ENCODE results near the gene ITGB3. TPM values are rescaled to one million over a fixed set of nuclear protein-coding genes. Genes with fewer than 3 reads are reported as not detected.

ITGB3 gene
- total and polyA plus RNA-seq, 7 experiments from 2014 or later: 0.41 to 6.4 (median 0.56) TPM; not detected in 4

DNA sequence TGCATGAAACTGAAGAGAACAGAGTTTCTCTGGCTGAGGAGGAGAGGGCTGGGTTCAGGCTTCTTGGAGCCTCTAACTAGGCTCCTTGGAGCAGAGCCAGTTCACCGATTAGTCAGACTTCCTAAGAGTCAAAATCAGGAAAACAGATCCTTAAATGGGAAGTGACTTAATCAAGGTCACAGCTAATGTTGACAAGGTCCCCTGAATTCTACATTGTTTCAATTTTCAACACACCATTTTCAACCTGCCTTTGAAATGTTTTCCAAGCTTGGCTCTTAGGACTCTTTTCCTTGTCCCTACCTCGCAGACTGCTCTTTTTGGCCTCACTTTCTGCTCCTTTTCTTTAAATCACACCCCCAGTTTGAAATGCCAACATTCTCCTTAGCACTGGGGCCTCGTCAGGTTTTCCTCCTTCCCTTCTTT, 28.2 kb upstream of the ITGB3 start:
- ChIA-PET CTCF (no interaction called here), POLR2A (interaction anchor here (0.6 kb wide), 2 partner anchors 8 to 383 kb away, joined by 3 read pairs; no protein-coding TSS in a partner anchor)
- DNase-seq: no peak
- H3K4me3 Mint-ChIP-seq: no peak overlapping the region
- H3K36me3 Mint-ChIP-seq: peaks cover 0 to 6% (median 0%) of the 10 kb centered on the region in 5 donors
- Histone ChIP-seq H3K27me3 (ENCODE audit: control insufficient read depth in 2 of 2, insufficient read depth in 2 of 2, low read length in 2 of 2) (no peaks in the 10 kb centered on the region), H3K4me3 (ENCODE audit: low read length) (no peak overlapping the region), H3K9me3 (ENCODE audit: control insufficient read depth in 2 of 3, low read length in 3 of 3) (no peaks in the 10 kb centered on the region), H3K27ac (ENCODE audit: low read depth, low read length) (no peak overlapping the region), H3K36me3 (ENCODE audit: control insufficient read depth in 2 of 3, insufficient read depth in 3 of 3, low read length in 3 of 3) (no peaks in the 10 kb centered on the region), H3K4me1 (ENCODE audit: control insufficient read depth in 2 of 2, insufficient read depth in 2 of 2, low read length in 2 of 2) (peaks cover 6 to 10% of the 10 kb centered on the region in 2 donors)
- peaks cover 0 to 7% (median 4%) of the 10 kb centered on the region in 5 donors for H3K27me3 Mint-ChIP-seq
- H3K27ac Mint-ChIP-seq: no peak overlapping the region
- intact Hi-C loops (cut with micrococcal nuclease): loop anchor here in 1 of 2 donors (10.0 kb wide), 1 partner anchor 389 kb away; no protein-coding TSS in a partner anchor
- peaks cover 0 to 5% (median 0%) of the 10 kb centered on the region in 11 donors for H3K9me3 Mint-ChIP-seq
- peaks cover 9 to 25% (median 18%) of the 10 kb centered on the region in 7 donors for H3K4me1 Mint-ChIP-seq
- ATAC-seq: no peak

DNA sequence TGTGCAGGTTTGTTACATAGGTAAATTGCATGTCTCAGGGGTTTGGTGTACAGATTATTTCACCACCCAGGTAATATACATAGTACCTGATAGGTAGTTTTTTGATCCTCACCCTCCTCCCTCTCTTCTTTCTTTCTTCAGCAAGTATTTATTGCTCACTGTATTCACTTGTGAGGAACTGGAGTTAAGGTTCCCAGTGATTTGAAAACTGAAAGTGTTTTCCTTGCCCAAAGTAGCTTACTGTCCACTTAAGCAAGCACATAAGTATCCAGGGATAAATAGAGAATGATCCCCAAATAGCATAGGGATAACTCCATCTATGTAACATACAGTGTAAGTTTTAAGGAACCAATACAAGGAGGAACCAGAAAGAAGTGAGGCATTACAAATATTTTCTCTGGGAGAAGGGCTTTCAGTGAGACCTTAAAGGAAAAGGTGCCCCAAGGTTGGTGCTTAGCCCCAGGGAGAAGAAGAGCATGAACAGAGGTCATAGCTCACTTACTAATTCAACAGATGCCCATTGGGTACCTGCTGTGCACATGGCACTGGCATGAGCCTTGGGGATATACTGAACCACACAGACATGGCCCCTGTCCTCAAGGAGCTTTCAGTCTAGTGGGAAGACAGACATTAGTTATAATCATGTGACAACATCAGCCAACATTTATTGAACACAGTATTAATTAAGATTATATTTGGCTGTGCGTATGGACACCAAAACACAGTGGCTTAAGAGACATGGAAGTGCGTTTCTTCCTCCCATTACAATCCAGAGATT, 27.5 kb upstream of the ITGB3 start:
- Mint-ChIP-seq H3K9me3 (peaks cover 0 to 5% (median 0%) of the 10 kb centered on the region in 11 donors), H3K27ac (no peak overlapping the region), H3K4me3 (no peak overlapping the region), H3K4me1 (peaks cover 6 to 25% (median 16%) of the 10 kb centered on the region in 7 donors), H3K36me3 (peaks cover 0 to 6% (median 0%) of the 10 kb centered on the region in 5 donors), H3K27me3 (peaks cover 0 to 13% (median 9%) of the 10 kb centered on the region in 5 donors)
- CTCF ChIA-PET: no interaction called here
- DNase-seq: no peak
- H3K27me3 ChIP-seq (ENCODE audit: control insufficient read depth in 2 of 2, insufficient read depth in 2 of 2, low read length in 2 of 2): no peaks in the 10 kb centered on the region
- POLR2A ChIA-PET: interaction anchor here (0.6 kb wide), 1 partner anchor 382 kb away, joined by 3 read pairs; no protein-coding TSS in a partner anchor
- peaks cover 0 to 4% of the 10 kb centered on the region in 2 donors for H3K4me1 ChIP-seq (ENCODE audit: control insufficient read depth in 2 of 2, insufficient read depth in 2 of 2, low read length in 2 of 2)
- no peaks in the 10 kb centered on the region for H3K36me3 ChIP-seq (ENCODE audit: control insufficient read depth in 2 of 3, insufficient read depth in 3 of 3, low read length in 3 of 3)
- intact Hi-C loops (cut with micrococcal nuclease): loop anchor here in 1 of 2 donors (10.0 kb wide), 1 partner anchor 389 kb away; no protein-coding TSS in a partner anchor
- no peak overlapping the region for H3K4me3 ChIP-seq (ENCODE audit: low read length)
- ATAC-seq: no peak
- no peak overlapping the region for H3K27ac ChIP-seq (ENCODE audit: low read depth, low read length)
- H3K9me3 ChIP-seq (ENCODE audit: control insufficient read depth in 2 of 3, low read length in 3 of 3): no peaks in the 10 kb centered on the region

DNA sequence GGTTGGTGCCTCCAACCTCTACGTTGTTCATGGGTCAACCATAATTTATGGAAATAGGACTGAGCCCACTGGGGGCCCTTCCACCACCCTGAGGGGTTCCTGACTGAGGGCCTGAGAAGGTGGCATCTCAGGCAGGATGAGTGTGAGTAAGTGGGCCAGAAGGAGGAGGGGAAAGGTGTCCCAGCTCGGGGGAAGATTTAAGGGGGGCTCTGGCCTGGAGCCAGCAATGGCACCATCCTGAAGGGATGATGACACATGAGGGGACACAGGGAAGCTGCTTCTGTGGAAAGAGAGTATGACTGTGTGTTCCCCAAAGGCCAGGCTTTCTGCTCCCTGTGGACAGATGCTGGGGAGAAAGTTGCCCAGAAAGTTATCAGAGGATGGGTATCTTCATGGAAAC, 25.8 kb upstream of the ITGB3 start:
- peaks cover 0 to 3% of the 10 kb centered on the region in 2 donors for H3K4me1 ChIP-seq (ENCODE audit: control insufficient read depth in 2 of 2, insufficient read depth in 2 of 2, low read length in 2 of 2)
- DNase-seq (no peak), ATAC-seq (no peak)
- H3K4me3 Mint-ChIP-seq: no peak overlapping the region
- POLR2A ChIA-PET: no interaction called here
- intact Hi-C loops (cut with micrococcal nuclease): loop anchor here (2.0 to 10.0 kb wide), 2 partner anchors 387 to 515 kb away; no protein-coding TSS in a partner anchor
- H3K4me3 ChIP-seq (ENCODE audit: low read length): no peak overlapping the region
- no peaks in the 10 kb centered on the region for H3K9me3 ChIP-seq (ENCODE audit: control insufficient read depth in 2 of 3, low read length in 3 of 3)
- no peak overlapping the region for H3K27ac ChIP-seq (ENCODE audit: low read depth, low read length)
- no peaks in the 10 kb centered on the region for H3K36me3 ChIP-seq (ENCODE audit: control insufficient read depth in 2 of 3, insufficient read depth in 3 of 3, low read length in 3 of 3)
- H3K27me3 Mint-ChIP-seq: peaks cover 0 to 15% (median 7%) of the 10 kb centered on the region in 5 donors
- peaks cover 0 to 5% (median 0%) of the 10 kb centered on the region in 11 donors for H3K9me3 Mint-ChIP-seq
- CTCF ChIA-PET: no interaction called here
- H3K27me3 ChIP-seq (ENCODE audit: control insufficient read depth in 2 of 2, insufficient read depth in 2 of 2, low read length in 2 of 2): no peaks in the 10 kb centered on the region
- H3K4me1 Mint-ChIP-seq: peaks cover 6 to 17% (median 11%) of the 10 kb centered on the region in 7 donors
- H3K36me3 Mint-ChIP-seq: peaks cover 0 to 2% (median 0%) of the 10 kb centered on the region in 5 donors
- H3K27ac Mint-ChIP-seq: peak overlapping the region in 1 of 9 donors; percentile 70

DNA sequence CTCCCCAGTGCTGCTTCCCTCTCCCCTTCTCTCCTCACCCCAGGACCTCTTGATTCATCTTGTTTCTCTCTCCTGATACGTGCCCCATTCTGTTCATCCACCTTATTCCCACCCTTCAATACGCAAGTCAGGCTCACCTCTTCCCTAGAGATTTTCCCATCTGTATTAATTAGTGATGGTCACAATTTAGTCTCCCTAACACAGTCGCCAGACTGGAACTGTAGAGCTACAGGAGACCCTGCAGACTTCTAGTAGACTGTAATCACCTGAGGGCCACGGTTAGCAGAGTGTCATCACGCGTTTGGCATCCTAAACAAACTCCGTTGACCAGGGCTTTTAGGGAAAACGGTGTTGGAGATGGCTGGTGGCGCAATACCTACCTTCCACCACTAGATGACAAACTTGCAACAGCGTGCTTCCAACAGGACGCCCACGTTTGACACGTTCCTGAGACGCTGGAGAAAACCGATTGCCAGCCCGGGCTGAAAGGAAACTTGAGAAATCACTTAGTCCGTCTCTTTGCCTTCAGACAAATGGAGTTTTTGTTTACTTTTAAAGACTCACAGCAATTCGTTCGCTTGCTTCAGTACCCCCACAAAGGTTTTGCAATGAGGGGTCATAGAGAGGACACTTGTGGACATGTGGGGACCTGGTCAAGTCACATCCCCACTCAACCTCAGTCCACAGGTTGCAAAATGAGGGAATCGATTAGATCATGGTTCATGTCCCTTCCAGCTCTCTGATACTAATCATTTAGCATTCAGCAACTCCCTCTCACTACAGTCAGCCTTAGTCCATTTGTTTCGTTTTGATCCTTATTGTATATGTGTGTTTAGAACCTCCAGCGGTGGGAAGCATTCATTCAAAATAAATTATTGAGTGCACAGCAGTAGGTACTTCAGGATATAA, 23.8 kb upstream of the ITGB3 start:
- Histone ChIP-seq H3K4me3 (ENCODE audit: low read length) (peak overlapping the region; percentile 22), H3K4me1 (ENCODE audit: control insufficient read depth in 2 of 2, insufficient read depth in 2 of 2, low read length in 2 of 2) (peaks cover 0 to 3% of the 10 kb centered on the region in 2 donors), H3K9me3 (ENCODE audit: control insufficient read depth in 2 of 3, low read length in 3 of 3) (no peaks in the 10 kb centered on the region), H3K36me3 (ENCODE audit: control insufficient read depth in 2 of 3, insufficient read depth in 3 of 3, low read length in 3 of 3) (no peaks in the 10 kb centered on the region), H3K27ac (ENCODE audit: low read depth, low read length) (no peak overlapping the region), H3K27me3 (ENCODE audit: control insufficient read depth in 2 of 2, insufficient read depth in 2 of 2, low read length in 2 of 2) (no peaks in the 10 kb centered on the region)
- CTCF ChIA-PET: interaction anchor here (0.6 to 2.8 kb wide), 9 partner anchors 23 to 389 kb away, joined by 3 to 18 read pairs (median 4); no protein-coding TSS in a partner anchor
- ATAC-seq (peak; percentile 93), DNase-seq (peak; percentile 33 to 67 (median 61))
- intact Hi-C loops (cut with micrococcal nuclease): loop anchor here (1.0 to 10.0 kb wide), 3 partner anchors 86 to 513 kb away; no protein-coding TSS in a partner anchor
- H3K9me3 Mint-ChIP-seq: peaks cover 0 to 1% (median 0%) of the 10 kb centered on the region in 11 donors
- peaks cover 0 to 15% (median 7%) of the 10 kb centered on the region in 5 donors for H3K27me3 Mint-ChIP-seq
- H3K27ac Mint-ChIP-seq: peak overlapping the region in 1 of 9 donors; percentile 32
- H3K4me3 Mint-ChIP-seq: peak overlapping the region; percentile 50 to 75 (median 62)
- H3K4me1 Mint-ChIP-seq: peaks cover 6 to 17% (median 11%) of the 10 kb centered on the region in 7 donors
- POLR2A ChIA-PET: interaction anchor here (0.6 kb wide), 2 partner anchors 63 to 247 kb away, joined by 3 read pairs; no protein-coding TSS in a partner anchor
- no peaks in the 10 kb centered on the region for H3K36me3 Mint-ChIP-seq

DNA sequence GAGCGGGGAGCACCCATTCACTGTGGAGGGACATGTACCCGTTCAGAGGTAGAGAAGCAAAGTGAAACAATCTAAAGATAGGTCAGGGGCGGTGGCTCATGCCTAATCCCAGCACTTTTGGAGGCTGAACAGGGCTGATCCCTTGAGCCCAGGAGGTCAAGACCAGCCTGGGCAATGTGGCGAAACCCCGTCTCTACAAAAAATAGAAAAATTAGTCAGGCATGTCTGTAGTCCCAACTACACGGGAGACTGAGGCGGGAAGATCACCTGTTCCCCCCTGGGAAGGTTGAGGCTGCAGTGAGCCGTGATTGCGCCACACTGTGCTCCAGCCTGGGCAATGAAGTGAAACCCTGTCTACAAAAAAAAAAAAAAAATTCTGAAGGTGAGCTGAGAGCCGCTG, 22.8 kb upstream of the ITGB3 start:
- H3K27me3 ChIP-seq (ENCODE audit: control insufficient read depth in 2 of 2, insufficient read depth in 2 of 2, low read length in 2 of 2): no peaks in the 10 kb centered on the region
- peaks cover 0 to 15% (median 7%) of the 10 kb centered on the region in 5 donors for H3K27me3 Mint-ChIP-seq
- CTCF ChIA-PET: interaction anchor here (0.6 to 2.8 kb wide), 6 partner anchors 24 to 1539 kb away, joined by 3 to 18 read pairs (median 4); no protein-coding TSS in a partner anchor
- peak overlapping the region in 1 of 9 donors; percentile 26 for H3K27ac Mint-ChIP-seq
- peaks cover 6 to 17% (median 11%) of the 10 kb centered on the region in 7 donors for H3K4me1 Mint-ChIP-seq
- intact Hi-C loops (cut with micrococcal nuclease): no loop called here
- POLR2A ChIA-PET: interaction anchor here (0.6 to 0.7 kb wide), 2 partner anchors 62 to 1960 kb away, joined by 3 to 6 read pairs; no protein-coding TSS in a partner anchor
- H3K27ac ChIP-seq (ENCODE audit: low read depth, low read length): no peak overlapping the region
- H3K36me3 ChIP-seq (ENCODE audit: control insufficient read depth in 2 of 3, insufficient read depth in 3 of 3, low read length in 3 of 3): no peaks in the 10 kb centered on the region
- no peaks in the 10 kb centered on the region for H3K36me3 Mint-ChIP-seq
- peak overlapping the region in 1 of 10 donors; percentile 64 for H3K4me3 Mint-ChIP-seq
- H3K4me1 ChIP-seq (ENCODE audit: control insufficient read depth in 2 of 2, insufficient read depth in 2 of 2, low read length in 2 of 2): peaks cover 0 to 3% of the 10 kb centered on the region in 2 donors
- H3K9me3 ChIP-seq (ENCODE audit: control insufficient read depth in 2 of 3, low read length in 3 of 3): no peaks in the 10 kb centered on the region
- DNase-seq (no peak), ATAC-seq (no peak)
- peaks cover 0 to 1% (median 0%) of the 10 kb centered on the region in 11 donors for H3K9me3 Mint-ChIP-seq
- H3K4me3 ChIP-seq (ENCODE audit: low read length): no peak overlapping the region

DNA sequence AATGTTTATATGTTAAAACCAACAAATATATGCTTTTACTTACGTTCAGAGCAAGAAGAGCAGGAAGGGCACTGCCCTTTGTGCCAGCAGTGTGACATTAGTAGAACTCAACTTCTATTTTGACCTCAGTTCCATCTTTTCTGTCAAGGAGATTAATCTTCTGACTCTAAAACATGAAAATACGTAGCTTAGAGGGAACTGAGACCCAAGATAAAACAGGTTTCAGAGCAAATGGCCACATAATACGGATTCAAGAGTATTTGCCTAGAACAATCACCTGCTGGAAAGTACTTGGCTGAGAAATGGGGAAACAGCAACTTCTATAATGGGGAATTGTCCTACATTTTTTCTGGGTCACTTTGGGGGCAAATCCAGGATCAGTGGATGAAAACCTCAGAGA, 22.3 kb upstream of the ITGB3 start:
- ChIA-PET POLR2A (interaction anchor here (0.7 kb wide), 1 partner anchor 1960 kb away, joined by 6 read pairs; no protein-coding TSS in a partner anchor), CTCF (interaction anchor here (0.6 to 0.9 kb wide), 3 partner anchors 24 to 1539 kb away, joined by 3 read pairs; no protein-coding TSS in a partner anchor)
- Histone ChIP-seq H3K36me3 (ENCODE audit: control insufficient read depth in 2 of 3, insufficient read depth in 3 of 3, low read length in 3 of 3) (no peaks in the 10 kb centered on the region), H3K27ac (ENCODE audit: low read depth, low read length) (no peak overlapping the region), H3K9me3 (ENCODE audit: control insufficient read depth in 2 of 3, low read length in 3 of 3) (no peaks in the 10 kb centered on the region), H3K27me3 (ENCODE audit: control insufficient read depth in 2 of 2, insufficient read depth in 2 of 2, low read length in 2 of 2) (no peaks in the 10 kb centered on the region), H3K4me1 (ENCODE audit: control insufficient read depth in 2 of 2, insufficient read depth in 2 of 2, low read length in 2 of 2) (peaks cover 0 to 3% of the 10 kb centered on the region in 2 donors), H3K4me3 (ENCODE audit: low read length) (no peak overlapping the region)
- ATAC-seq (no peak), DNase-seq (no peak)
- peaks cover 0 to 15% (median 7%) of the 10 kb centered on the region in 5 donors for H3K27me3 Mint-ChIP-seq
- intact Hi-C loops (cut with micrococcal nuclease): no loop called here
- no peaks in the 10 kb centered on the region for H3K36me3 Mint-ChIP-seq
- H3K4me1 Mint-ChIP-seq: peaks cover 6 to 17% (median 11%) of the 10 kb centered on the region in 7 donors
- H3K4me3 Mint-ChIP-seq: no peak overlapping the region
- H3K9me3 Mint-ChIP-seq: peaks cover 0 to 1% (median 0%) of the 10 kb centered on the region in 11 donors
- H3K27ac Mint-ChIP-seq: no peak overlapping the region
